SK-MEL-5 (cell line): ENCODE measurements around the gene CLK3. TPM values are rescaled to one million over a fixed set of nuclear protein-coding genes. Genes with fewer than 3 reads are reported as not detected.
A peak's percentile ranks its signal among the peaks of the same experiment; 100 is the strongest.
"Not testable (repeated sequence)": the region's sequence is repeated elsewhere in the genome, so short reads cannot be mapped to it uniquely, and the experiment has no call there.

Source experiments
- DNase-seq: peaks from one replicate; pipeline ENCODE4 v3.0.0-alpha.2; 2016; ENCODE audit warnings: low read depth, low spot score
- in situ Hi-C: cut with HindIII; loops from 2 replicates; pipeline ENCODE4 v1.10.0; 2016; ENCODE audit warnings: low sequenced_read_pairs, high pct_unique_total_duplicates, low pct_unique_long_range_greater_than_20kb
- total RNA-seq: library from RNA; depleted of rRNA; stranded (reverse); fragments of >200 nt; shearing (Covaris generic); gene quantifications from 2 replicates; pipeline ENCODE4 v1.2.3, GENCODE V29; 2014

CLK3 gene
- total RNA-seq, 1 experiment from 2014 or later: 44.4 TPM

DNA sequence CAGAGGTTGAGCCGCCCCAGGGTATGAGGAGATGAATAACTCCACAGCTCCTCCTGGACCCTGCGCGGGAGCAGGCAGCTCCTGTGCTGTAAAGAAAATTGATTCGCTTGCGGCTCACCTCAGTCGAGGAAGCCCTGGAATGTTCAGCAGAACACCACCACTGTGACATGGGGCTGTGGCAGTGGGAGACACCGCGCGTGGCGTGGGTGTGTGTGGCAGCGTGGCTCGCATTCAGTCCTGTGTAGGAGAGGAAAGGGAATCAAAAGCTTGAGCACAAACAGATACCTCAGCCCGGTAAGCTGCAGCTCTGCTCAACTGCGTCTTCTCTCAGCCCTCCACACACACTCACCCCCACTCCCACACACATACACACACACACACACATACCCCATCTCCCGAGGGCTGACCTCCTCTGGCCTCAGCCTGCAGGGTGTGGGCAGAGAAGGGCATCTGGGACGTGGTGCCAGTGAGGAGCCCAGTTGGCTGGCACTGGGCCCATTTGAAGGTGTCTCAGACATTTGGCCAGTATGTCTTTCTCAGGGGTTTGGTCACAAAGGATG is 18.4 kb upstream of the CLK3 start:
- in situ Hi-C loops, DNase-seq: not testable (repeated sequence)

- DNase-seq: peak; percentile 84
- in situ Hi-C loops: no loop called here
Measured at GRCh38 chr15:74598126-74598842, 17.4 kb upstream of the CLK3 start.

- in situ Hi-C loops: no loop called here
Measured at GRCh38 chr15:74599156-74599555, 16.5 kb upstream of the CLK3 start.

DNA sequence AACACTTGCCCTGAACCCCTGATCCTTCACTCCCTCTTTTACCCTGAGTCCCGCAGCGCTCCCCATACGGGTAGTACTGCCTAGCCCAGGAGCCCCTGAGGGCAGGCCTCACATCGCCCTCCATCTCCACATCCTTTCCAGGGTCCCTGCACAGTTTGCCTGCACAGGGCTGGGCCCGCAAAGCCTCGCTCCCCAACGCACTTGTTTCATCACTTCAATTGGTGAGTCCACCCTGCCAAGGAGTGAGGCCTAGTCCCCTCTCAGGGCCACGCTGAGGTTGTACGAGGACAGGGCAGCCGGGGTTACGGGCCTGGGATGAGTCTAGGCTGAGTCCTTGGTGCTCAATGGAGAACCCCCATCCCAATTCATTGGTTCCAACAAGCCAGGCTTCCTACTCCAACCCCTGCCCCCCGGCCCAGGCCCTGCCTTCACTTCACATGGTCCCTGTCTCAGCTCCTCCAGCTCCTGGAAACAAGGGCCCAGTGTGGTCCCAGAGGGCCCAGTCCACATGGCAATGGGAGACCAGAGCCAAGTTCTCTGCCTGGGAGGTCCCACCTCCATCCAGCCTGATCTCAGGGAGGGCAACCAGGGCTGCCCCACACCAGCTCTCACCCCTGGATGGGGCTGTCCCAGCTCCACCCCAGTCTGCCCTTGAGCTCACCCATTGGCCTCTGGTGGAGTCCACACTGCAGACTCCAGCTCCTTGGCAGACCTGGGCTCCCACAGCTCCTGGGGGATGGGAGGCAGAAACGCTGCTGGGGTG is 12.4 kb upstream of the CLK3 start:
- no peak for DNase-seq
- in situ Hi-C loops: no loop called here

More at GRCh38 chr15:74599156-74599555, 16.5 kb upstream of the CLK3 start:
- no peak for DNase-seq

DNA sequence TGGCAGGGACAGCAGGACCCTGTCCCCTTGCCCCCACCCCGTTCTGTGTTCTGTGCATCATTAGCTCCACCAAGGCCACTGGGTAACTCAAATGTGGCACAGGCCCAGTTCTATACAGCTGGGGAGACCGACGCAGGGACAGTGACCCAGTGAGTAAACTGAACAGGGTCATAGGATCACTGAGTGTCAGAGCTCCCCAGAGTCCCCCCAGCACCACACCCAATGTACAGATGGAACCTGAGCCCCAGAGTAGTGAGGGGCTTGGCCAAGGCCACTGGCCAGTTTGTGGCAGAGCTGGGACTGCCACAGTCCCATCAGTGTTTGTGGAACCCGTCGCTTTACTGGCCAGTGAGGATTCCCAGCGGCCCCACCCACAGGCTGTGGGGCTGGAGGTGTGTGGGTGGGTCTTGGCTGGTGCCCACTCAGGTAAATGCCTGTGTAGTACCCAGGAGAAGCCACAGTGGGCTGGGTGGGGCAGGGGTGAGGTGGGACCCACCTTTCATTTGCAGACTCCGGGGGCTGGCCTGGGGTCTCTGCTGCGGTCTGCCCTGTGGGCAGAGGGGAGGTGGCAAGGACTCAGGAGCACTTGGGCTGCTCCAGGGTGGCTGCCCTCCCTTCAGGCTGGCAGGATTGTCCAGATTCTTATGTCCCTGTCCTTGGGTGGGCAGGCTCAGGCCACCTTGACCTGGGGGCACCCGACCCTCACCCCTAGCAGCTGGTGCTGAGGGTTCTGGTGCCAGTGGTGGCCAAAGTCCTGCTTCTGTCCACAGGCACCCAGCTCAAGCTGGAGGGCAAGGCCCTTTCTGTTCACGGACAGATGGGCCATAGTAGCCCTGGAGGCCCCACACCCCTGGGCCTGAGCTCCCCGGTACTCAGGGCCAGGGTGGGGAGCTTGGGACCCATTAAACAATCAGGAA is 11.6 kb upstream of the CLK3 start:
- DNase-seq: no peak
- in situ Hi-C loops: no loop called here

DNA sequence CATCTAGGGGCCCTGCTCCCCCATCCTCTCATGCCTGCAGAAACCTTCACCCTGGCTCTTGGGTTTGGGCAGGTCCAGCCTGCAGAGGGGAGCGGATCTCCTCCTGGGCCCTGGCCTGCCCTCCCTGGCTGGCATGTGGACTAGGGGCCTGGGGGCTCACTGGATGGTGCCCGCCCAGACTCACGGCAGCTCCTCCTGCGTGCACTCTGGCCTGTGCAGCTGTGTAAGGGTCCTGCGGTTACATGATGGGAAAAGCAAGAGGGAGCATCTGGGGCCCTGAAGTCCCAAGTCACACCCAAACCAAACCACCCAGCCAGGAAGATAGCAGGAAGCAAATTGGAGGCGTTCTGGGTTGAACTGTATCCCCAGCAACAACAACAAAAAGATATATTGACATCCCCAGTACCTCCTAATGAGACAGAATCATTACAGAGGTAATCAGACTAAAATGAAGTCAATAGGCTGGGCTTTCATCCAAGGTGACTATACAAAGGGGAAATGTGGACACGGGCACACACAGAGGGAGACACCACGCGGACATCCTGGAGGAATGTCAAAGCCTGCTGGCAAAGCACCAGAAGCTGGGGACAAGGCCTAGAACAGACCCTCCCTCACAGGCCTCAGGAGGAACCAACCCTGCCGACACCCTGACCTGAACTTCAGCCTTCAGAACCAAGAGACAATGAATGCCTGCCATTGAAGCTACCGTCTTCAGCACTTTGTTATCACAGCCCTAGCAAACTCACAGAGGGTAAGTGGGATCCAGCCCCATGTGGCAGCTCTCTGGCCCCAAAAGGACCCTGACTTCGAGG is 10.4 kb upstream of the CLK3 start:
- DNase-seq: no peak
- in situ Hi-C loops: no loop called here

GRCh38 chr15:74605795-74606150 is 9.9 kb upstream of the CLK3 start:
- DNase-seq: no peak
- in situ Hi-C loops: no loop called here

DNA sequence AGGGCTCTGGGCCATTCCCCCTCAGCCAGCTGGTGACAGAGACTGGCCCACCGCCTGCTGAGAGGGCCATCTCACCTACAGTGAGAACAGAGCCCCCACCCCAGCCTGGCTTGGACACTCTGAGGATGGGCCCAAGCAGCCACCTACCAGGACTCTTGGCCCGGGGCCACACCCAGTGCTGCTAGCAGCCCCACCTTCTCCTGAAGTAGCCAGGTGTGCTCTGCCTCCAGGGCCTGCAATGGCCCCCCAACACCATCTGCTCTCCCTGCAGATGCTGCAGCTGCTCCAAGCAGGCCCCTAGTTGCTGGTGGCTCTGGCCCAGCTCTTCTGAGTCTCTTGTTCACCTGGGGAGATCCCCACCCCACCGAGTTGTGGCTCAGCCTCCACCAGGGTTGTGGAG is 6.8 kb upstream of the CLK3 start:
- in situ Hi-C loops: no loop called here
- DNase-seq: no peak

- in situ Hi-C loops: no loop called here
- no peak for DNase-seq
Measured at GRCh38 chr15:74609938-74610301, 5.7 kb upstream of the CLK3 start.

DNA sequence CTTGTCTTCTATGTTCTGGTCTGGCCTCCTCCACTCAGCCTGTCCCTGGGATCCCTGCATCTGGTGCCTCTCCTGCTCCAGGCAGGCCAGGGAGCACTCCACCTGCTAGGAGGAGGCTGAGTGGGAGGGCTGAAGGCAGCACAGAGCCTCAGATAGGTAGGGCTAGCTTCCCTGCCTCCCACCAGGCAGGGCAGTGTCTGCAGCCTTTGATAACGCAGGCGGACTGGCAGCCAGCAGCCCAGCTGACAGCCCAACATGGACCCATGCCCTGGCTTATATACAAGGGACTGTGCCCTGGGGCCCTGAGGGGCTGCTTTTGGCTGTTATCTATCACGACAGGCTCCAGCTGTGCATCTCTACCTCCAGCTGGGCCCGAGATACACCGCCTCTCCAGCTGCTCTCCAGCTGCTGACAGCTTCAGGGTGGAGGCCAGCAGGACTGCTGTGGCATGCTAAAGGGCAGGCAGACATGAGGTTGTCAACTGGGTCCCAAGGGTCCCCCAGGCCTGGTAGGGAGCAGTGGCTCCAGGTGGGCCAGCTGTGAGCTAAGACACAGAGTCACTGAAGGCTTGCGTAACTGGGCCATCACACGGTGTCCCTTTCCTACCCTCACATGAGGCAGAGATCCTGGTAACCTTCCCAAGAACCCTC is 5.2 kb upstream of the CLK3 start:
- no peak for DNase-seq
- in situ Hi-C loops: no loop called here

DNA sequence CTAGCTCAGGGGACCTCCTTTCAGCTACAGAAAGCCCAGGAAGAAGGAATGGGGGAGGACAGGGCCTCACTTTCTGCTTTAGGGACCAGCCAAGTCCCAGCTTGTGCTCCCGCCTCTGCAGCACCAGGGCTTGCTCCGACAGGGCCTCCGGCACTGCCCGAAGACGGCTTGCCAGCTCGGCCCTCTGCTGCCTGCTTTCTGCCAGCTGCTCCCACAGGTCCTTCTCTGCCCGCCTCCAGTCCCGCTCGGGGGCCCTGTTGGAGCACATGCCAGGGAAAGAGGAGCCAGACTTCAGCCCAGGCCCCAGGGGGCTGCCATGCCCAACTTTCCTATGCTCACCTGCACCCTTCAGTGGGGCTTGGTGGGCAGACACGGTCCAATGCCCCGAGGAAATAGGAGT is 4.3 kb upstream of the CLK3 start:
- in situ Hi-C loops: no loop called here
- DNase-seq: no peak

DNA sequence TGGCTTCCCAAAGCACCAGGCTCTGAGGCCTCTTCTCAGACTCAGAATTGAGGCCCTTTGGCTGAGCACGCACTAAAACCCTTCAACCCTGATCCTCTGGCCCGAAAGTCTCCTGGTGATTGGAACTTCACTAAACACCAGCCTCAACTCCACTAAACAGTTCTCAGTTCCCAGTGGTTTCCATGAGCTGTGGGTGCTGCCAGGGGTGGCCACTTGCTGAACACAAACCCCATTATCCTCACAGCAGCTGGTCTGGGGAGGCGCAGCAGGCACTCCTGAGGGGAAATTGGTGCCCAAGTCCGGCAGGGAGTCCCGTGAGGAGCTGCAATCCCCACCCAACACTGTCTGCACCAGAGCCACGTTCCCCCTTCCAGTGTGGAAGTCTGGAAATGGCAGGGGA is 3.8 kb upstream of the CLK3 start:
- in situ Hi-C loops: no loop called here
- DNase-seq: no peak

DNA sequence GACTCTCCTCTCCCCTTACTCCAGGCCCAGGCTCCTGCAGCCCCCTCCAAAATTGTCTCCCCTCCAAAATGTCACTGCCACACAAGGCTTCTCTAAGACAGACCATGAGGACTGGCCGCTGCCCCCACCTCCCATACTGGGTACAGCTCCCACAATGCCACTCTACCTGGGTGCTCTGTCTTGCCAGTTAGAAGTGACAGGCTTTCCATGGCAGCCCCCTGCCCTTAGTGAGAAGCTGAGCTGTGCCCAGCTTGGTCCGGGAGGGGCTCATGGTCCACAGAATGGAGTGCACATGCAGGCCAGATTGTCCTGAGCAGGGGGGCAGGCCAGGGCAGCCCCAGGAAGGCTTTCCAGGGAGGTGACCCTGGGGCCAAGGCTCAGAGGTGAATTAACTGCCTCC is 3.0 kb upstream of the CLK3 start:
- in situ Hi-C loops: no loop called here

DNA sequence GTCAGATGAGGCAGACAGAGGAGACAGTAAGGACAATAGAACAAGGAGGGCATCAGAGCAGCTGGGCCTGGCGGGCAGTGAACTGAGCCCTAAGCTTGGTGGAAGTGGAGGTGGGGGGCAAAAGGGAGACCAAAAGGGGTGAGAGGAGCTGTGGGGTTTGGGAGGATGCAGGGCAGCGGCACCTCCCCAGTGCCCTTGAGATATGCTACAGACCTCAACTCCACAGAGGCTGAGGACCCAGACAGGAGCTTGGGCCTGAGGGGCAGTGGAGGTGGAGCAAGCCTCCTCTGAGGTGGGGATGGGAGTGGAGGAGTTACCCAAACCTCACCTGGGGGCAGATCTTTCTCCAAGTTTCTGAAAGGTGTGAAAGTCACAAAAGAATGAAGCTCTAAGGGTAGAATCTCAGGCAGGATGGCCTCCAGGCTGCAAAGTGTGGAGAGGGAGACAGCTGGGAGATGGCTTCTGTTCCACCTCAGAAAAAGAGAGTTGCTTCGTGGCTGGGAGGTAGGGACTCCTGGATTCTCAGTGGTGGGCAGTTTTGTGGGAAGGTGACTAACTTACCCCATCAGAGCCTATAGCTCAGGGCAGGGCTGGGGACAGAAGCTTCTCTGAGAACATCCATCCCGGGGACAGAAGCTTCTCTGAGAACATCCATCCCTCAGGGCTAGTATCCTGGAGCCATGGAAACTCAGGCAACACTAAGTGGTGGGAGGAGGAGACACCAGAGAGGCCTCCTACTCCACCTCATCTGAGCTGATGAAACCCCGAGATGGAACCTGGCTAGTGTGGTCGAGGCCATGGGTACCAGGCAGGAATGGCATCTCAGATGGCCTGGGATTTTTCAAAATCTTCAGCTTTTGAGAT is 2.3 kb upstream of the CLK3 start:
- in situ Hi-C loops: no loop called here
- DNase-seq: no peak

More for the DNA sequence above, 3.0 kb upstream of the CLK3 start:
- no peak for DNase-seq

DNA sequence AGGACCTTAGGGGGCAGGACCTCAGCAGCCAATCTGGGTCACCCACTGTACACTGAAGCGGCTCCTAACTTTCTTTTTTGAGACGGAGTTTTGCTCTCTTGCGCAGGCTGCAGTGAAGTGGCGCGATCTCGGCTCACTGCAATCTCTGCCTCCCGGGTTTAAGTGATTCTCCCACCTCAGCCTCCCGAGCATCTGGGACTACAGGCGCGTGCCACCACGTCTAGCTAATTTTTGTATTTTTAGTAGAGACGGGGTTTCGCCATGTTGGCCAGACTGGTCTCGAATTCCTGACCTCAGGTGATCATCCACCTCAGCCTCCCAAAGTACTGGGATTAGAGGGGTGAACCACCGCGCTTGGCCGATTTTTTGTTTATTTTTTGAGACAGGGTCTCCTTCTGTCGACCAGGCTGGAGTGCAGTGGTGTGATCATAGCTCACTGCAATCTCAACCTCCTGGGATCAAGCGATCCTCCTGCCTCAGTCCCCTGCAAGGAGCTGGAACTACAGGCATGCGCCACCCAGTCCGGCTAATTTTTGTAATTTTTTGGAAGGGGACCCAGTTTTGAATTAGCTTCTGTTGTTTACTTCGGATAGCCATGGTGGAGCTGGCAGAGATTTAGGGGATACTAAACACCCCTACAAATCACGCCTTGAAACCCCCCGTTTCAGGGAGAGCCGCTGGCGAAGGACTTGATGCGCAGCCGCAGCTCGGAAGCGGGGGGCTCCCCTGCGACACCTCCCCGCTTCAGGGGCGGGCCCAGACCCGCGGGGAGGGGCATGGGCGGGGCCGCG is 1.5 kb upstream of the CLK3 start:
- DNase-seq: no peak
- in situ Hi-C loops: no loop called here
